Measurements from ENCODE around the gene ZDHHC12.

The ZDHHC12 gene

DNA sequence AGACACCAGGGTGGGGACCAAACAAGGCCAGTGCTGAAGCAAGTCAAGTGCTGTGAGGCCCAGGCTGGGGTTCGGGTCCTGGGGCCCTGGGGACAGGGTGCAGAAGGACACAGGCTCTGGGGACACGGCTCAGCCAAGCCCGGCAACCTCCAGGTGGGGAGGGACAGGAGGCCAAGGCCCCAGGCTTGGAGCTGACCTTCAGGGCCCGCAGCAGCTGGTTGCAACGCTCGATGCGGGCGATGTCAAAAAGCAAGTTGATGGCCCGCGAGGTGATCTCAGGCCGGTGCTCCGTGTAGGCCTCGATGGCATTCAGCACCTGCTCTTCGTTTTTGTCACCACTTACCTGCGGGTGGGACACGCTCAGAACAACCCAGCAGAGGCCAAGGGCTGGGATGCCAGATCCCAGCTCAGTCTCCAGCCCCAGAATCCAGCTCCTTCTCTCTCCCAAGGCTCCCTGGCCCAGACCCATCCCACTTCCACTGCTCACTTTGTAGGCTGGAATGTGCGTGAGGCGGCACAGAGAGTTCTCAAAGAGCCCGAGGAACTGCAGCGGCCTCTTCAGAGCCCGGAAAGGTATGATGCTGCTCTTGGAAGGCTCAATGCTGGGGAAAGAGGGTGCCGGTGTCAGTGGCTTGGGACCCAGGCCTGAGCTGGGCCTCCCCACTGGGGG lies 27.1 kb upstream of the ZDHHC12 start:
- no peaks in the 10 kb centered on the region for H3K79me1 ChIP-seq (ENCODE audit: low read length)

DNA sequence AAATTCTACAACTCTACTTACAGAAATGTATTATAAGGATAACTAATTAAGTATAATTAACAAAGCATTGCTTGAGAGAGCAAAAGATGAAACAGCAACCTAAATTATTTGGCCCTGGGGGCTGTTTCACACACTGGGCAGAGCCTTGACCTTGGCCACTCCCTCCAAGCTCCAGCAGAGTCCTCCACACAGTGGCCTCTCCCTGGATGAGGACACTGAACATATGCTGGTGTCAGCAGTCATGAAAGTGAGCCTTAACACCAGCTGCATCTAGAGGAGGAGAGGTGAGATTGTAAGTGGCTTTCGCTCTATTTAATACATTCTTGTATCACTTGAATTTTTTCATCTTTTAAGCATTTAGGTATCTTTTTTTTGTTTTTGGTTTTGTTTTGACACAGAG lies 23.3 kb upstream of the ZDHHC12 start:
- Histone ChIP-seq H3K4me1 (ENCODE audit: control insufficient read depth in 1 of 2, insufficient read depth in 2 of 2, low read length in 2 of 2) (no peaks in the 10 kb centered on the region), H3K23ac (ENCODE audit: low read length) (no peak overlapping the region), H3K79me1 (ENCODE audit: low read length) (no peaks in the 10 kb centered on the region), H4K12ac (ENCODE audit: low read depth, low read length) (no peak overlapping the region), H3K4me3 (ENCODE audit: low read depth, low read length) (no peak overlapping the region), H2AK5ac (ENCODE audit: low read length) (no peak overlapping the region), H3K9me3 (ENCODE audit: insufficient read depth, low read depth, low read length) (no peaks in the 10 kb centered on the region), H4K91ac (ENCODE audit: low read depth, low read length) (no peak overlapping the region), H2AFZ (ENCODE audit: insufficient read depth, low read length, poor library complexity) (no peak overlapping the region), H2BK12ac (ENCODE audit: low read length) (no peak overlapping the region), H3K36me3 (ENCODE audit: control insufficient read depth in 1 of 2, insufficient read depth in 2 of 2, low read length in 2 of 2) (peaks cover 16 to 19% of the 10 kb centered on the region in 2 experiments), H3K4ac (ENCODE audit: low read depth, low read length) (no peak overlapping the region), H4K8ac (ENCODE audit: low read depth, low read length) (no peak overlapping the region), H3K27me3 (ENCODE audit: insufficient read depth, low read length) (no peaks in the 10 kb centered on the region), H3K9ac (ENCODE audit: low read length) (no peak overlapping the region), H2BK120ac (ENCODE audit: insufficient read depth, low read length, poor library complexity) (no peak overlapping the region), H3K27ac (ENCODE audit: low read depth, low read length) (no peak overlapping the region), H3K4me2 (ENCODE audit: low read length) (no peak overlapping the region), H3K14ac (ENCODE audit: low read length) (no peak overlapping the region), H2BK5ac (ENCODE audit: low read depth, low read length, poor library complexity) (no peak overlapping the region), H3K18ac (ENCODE audit: low read length) (no peak overlapping the region), H3K79me2 (ENCODE audit: control insufficient read depth, insufficient read depth, low read length, poor library complexity) (no peaks in the 10 kb centered on the region)
- no CpG with 5 or more reads among the region's 1 CpG for WGBS (ENCODE audit: extremely low coverage, insufficient coverage, insufficient read length)
- DNase-seq = no peak

More for the DNA sequence above, 27.1 kb upstream of the ZDHHC12 start:
- Histone ChIP-seq H3K4ac (ENCODE audit: low read depth, low read length) (no peak overlapping the region), H4K8ac (ENCODE audit: low read depth, low read length) (no peak overlapping the region), H3K4me2 (ENCODE audit: low read length) (no peak overlapping the region), H4K91ac (ENCODE audit: low read depth, low read length) (no peak overlapping the region), H3K18ac (ENCODE audit: low read length) (no peak overlapping the region), H3K4me1 (ENCODE audit: control insufficient read depth in 1 of 2, insufficient read depth in 2 of 2, low read length in 2 of 2) (no peaks in the 10 kb centered on the region), H2BK120ac (ENCODE audit: insufficient read depth, low read length, poor library complexity) (no peak overlapping the region), H3K14ac (ENCODE audit: low read length) (no peak overlapping the region), H3K27me3 (ENCODE audit: insufficient read depth, low read length) (no peaks in the 10 kb centered on the region), H4K12ac (ENCODE audit: low read depth, low read length) (no peak overlapping the region), H2BK5ac (ENCODE audit: low read depth, low read length, poor library complexity) (no peak overlapping the region), H3K9ac (ENCODE audit: low read length) (no peak overlapping the region), H3K27ac (ENCODE audit: low read depth, low read length) (no peak overlapping the region), H3K23ac (ENCODE audit: low read length) (no peak overlapping the region), H3K4me3 (ENCODE audit: low read depth, low read length) (no peak overlapping the region), H2BK12ac (ENCODE audit: low read length) (no peak overlapping the region), H3K9me3 (ENCODE audit: insufficient read depth, low read depth, low read length) (no peaks in the 10 kb centered on the region), H2AK5ac (ENCODE audit: low read length) (no peak overlapping the region), H2AFZ (ENCODE audit: insufficient read depth, low read length, poor library complexity) (no peak overlapping the region), H3K79me2 (ENCODE audit: control insufficient read depth, insufficient read depth, low read length, poor library complexity) (no peaks in the 10 kb centered on the region), H3K36me3 (ENCODE audit: control insufficient read depth in 1 of 2, insufficient read depth in 2 of 2, low read length in 2 of 2) (peaks cover 34 to 39% of the 10 kb centered on the region in 2 experiments)
- DNase-seq = peak; percentile 18 to 56
- WGBS (ENCODE audit: extremely low coverage, insufficient coverage, insufficient read length) = no CpG with 5 or more reads among the region's 22 CpGs

DNA sequence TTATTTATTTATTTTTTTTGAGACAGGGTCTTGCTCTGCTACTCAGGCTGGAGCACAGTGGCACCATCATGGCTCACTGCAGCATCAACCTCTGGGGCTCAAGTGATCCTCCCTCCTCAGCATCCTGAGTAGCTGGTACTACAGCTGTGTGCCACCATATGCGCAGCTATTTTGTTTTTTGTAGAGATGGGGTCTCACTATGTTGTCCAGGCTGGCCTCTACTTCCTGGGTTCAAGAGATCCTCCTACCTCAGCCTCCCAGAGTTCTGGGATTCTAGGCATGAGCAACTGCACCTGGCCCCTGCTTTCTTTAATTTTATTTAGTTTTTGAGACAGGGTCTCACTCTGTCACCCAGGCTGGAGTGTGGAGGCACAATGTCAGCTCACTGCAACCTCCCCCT lies 19.5 kb upstream of the ZDHHC12 start:
- Histone ChIP-seq H3K36me3 (ENCODE audit: control insufficient read depth in 1 of 2, insufficient read depth in 2 of 2, low read length in 2 of 2) (peaks cover 6 to 8% of the 10 kb centered on the region in 2 experiments), H3K4me1 (ENCODE audit: control insufficient read depth in 1 of 2, insufficient read depth in 2 of 2, low read length in 2 of 2) (no peaks in the 10 kb centered on the region), H3K9ac (ENCODE audit: low read length) (no peak overlapping the region), H3K23ac (ENCODE audit: low read length) (no peak overlapping the region), H3K18ac (ENCODE audit: low read length) (no peak overlapping the region), H3K9me3 (ENCODE audit: insufficient read depth, low read depth, low read length) (no peaks in the 10 kb centered on the region), H2BK5ac (ENCODE audit: low read depth, low read length, poor library complexity) (no peak overlapping the region), H2BK12ac (ENCODE audit: low read length) (no peak overlapping the region), H3K79me1 (ENCODE audit: low read length) (no peaks in the 10 kb centered on the region), H3K4me2 (ENCODE audit: low read length) (no peak overlapping the region), H2AFZ (ENCODE audit: insufficient read depth, low read length, poor library complexity) (no peak overlapping the region), H3K27me3 (ENCODE audit: insufficient read depth, low read length) (no peaks in the 10 kb centered on the region), H3K79me2 (ENCODE audit: control insufficient read depth, insufficient read depth, low read length, poor library complexity) (no peaks in the 10 kb centered on the region), H3K14ac (ENCODE audit: low read length) (no peak overlapping the region), H3K4me3 (ENCODE audit: low read depth, low read length) (no peak overlapping the region), H4K91ac (ENCODE audit: low read depth, low read length) (no peak overlapping the region), H3K4ac (ENCODE audit: low read depth, low read length) (no peak overlapping the region), H2BK120ac (ENCODE audit: insufficient read depth, low read length, poor library complexity) (no peak overlapping the region), H3K27ac (ENCODE audit: low read depth, low read length) (no peak overlapping the region), H4K12ac (ENCODE audit: low read depth, low read length) (no peak overlapping the region), H4K8ac (ENCODE audit: low read depth, low read length) (no peak overlapping the region), H2AK5ac (ENCODE audit: low read length) (no peak overlapping the region)
- WGBS (ENCODE audit: extremely low coverage, insufficient coverage, insufficient read length) = no CpG with 5 or more reads among the region's 1 CpG
- DNase-seq = no peak

DNA sequence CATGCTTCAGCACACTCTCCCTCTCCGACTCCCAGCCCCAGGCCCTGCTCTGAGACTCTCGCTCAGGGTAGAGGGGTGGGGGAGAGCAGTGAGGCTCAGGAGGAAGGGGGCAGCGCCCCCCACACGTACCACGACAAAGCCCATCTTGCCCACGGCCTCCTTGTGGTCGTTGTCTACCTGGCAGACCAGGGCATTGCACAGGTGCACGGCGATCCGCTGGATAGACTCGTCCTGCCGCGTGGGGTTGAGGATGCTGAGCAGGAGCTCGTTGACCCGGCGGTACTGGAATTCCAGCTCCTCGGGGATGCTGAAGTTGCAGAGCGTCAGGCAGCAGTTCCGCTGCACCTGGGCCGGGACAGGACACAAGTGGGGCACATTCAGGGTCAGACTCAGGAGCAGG lies 18.5 kb upstream of the ZDHHC12 start:
- Histone ChIP-seq H4K91ac (ENCODE audit: low read depth, low read length) (no peak overlapping the region), H2BK120ac (ENCODE audit: insufficient read depth, low read length, poor library complexity) (no peak overlapping the region), H3K79me2 (ENCODE audit: control insufficient read depth, insufficient read depth, low read length, poor library complexity) (no peaks in the 10 kb centered on the region), H3K4me1 (ENCODE audit: control insufficient read depth in 1 of 2, insufficient read depth in 2 of 2, low read length in 2 of 2) (no peaks in the 10 kb centered on the region), H4K8ac (ENCODE audit: low read depth, low read length) (no peak overlapping the region), H2AFZ (ENCODE audit: insufficient read depth, low read length, poor library complexity) (no peak overlapping the region), H3K14ac (ENCODE audit: low read length) (no peak overlapping the region), H3K9me3 (ENCODE audit: insufficient read depth, low read depth, low read length) (no peaks in the 10 kb centered on the region), H3K4me2 (ENCODE audit: low read length) (no peak overlapping the region), H2AK5ac (ENCODE audit: low read length) (no peak overlapping the region), H3K4ac (ENCODE audit: low read depth, low read length) (no peak overlapping the region), H3K4me3 (ENCODE audit: low read depth, low read length) (peak overlapping the region; percentile 13), H3K23ac (ENCODE audit: low read length) (no peak overlapping the region), H4K12ac (ENCODE audit: low read depth, low read length) (no peak overlapping the region), H3K27me3 (ENCODE audit: insufficient read depth, low read length) (no peaks in the 10 kb centered on the region), H3K9ac (ENCODE audit: low read length) (no peak overlapping the region), H3K27ac (ENCODE audit: low read depth, low read length) (no peak overlapping the region), H2BK5ac (ENCODE audit: low read depth, low read length, poor library complexity) (no peak overlapping the region), H3K18ac (ENCODE audit: low read length) (no peak overlapping the region), H2BK12ac (ENCODE audit: low read length) (no peak overlapping the region), H3K79me1 (ENCODE audit: low read length) (no peaks in the 10 kb centered on the region), H3K36me3 (ENCODE audit: control insufficient read depth in 1 of 2, insufficient read depth in 2 of 2, low read length in 2 of 2) (peaks cover 6 to 8% of the 10 kb centered on the region in 2 experiments)
- no CpG with 5 or more reads among the region's 20 CpGs for whole genome bisulfite sequencing (ENCODE audit: extremely low coverage, insufficient coverage, insufficient read length)
- DNase-seq = no peak

Data from trophoblast cell (in vitro differentiated cells and primary cell).